ENCODE measurements around the gene CZIB. TPM values are rescaled to one million over a fixed set of nuclear protein-coding genes. Genes with fewer than 3 reads are reported as not detected.
A peak's percentile ranks its signal among the peaks of the same experiment; 100 is the strongest.

CZIB gene
- total and polyA plus RNA-seq, 2 of the 13 experiments (the other 11 are each of a cell fraction or from before 2014, with no cell fraction given): 49.2 to 67.0 TPM

- TF ChIP-seq, protein P1, sequence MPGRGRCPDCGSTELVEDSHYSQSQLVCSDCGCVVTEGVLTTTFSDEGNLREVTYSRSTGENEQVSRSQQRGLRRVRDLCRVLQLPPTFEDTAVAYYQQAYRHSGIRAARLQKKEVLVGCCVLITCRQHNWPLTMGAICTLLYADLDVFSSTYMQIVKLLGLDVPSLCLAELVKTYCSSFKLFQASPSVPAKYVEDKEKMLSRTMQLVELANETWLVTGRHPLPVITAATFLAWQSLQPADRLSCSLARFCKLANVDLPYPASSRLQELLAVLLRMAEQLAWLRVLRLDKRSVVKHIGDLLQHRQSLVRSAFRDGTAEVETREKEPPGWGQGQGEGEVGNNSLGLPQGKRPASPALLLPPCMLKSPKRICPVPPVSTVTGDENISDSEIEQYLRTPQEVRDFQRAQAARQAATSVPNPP (CRISPR knock-in tag; IDR thresholded peaks at IDR 0.05): no peak
- no peak for TF ChIP-seq ZKSCAN5 (CRISPR knock-in tag; IDR thresholded peaks at IDR 0.05)
- TF ChIP-seq, protein P2, sequence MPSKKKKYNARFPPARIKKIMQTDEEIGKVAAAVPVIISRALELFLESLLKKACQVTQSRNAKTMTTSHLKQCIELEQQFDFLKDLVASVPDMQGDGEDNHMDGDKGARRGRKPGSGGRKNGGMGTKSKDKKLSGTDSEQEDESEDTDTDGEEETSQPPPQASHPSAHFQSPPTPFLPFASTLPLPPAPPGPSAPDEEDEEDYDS (CRISPR knock-in tag; IDR thresholded peaks at IDR 0.05): peak; percentile 67
- TF ChIP-seq, protein P3, sequence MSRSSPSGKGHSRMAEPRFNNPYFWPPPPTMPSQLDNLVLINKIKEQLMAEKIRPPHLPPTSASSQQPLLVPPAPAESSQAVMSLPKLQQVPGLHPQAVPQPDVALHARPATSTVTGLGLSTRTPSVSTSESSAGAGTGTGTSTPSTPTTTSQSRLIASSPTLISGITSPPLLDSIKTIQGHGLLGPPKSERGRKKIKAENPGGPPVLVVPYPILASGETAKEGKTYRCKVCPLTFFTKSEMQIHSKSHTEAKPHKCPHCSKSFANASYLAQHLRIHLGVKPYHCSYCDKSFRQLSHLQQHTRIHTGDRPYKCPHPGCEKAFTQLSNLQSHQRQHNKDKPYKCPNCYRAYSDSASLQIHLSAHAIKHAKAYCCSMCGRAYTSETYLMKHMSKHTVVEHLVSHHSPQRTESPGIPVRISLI (CRISPR knock-in tag; IDR thresholded peaks at IDR 0.05; ENCODE audit: borderline replicate concordance): no peak
- no peak for TF ChIP-seq CHCHD3 (CRISPR knock-in tag; IDR thresholded peaks at IDR 0.05)
- TF ChIP-seq MEIS1 (CRISPR knock-in tag; IDR thresholded peaks at IDR 0.05; ENCODE audit: borderline replicate concordance): no peak
- no peak for TF ChIP-seq PAX8 (CRISPR knock-in tag; IDR thresholded peaks at IDR 0.05; ENCODE audit: borderline replicate concordance)
- TF ChIP-seq THYN1 (CRISPR knock-in tag; IDR thresholded peaks at IDR 0.05; ENCODE audit: borderline replicate concordance, low read depth): no peak
- TF ChIP-seq RORA (CRISPR knock-in tag; IDR thresholded peaks at IDR 0.05): no peak
- TF ChIP-seq ARID2 (CRISPR knock-in tag; IDR thresholded peaks at IDR 0.05; ENCODE audit: borderline replicate concordance): peak; percentile 35; the same call in 1 of the 2 replicates
- TF ChIP-seq IKZF5 (CRISPR knock-in tag; IDR thresholded peaks at IDR 0.05): no peak; the same call in 1 of the 2 replicates
- no peak for TF ChIP-seq ATF4 (CRISPR knock-in tag; IDR thresholded peaks at IDR 0.05)
- TF ChIP-seq, protein P4, sequence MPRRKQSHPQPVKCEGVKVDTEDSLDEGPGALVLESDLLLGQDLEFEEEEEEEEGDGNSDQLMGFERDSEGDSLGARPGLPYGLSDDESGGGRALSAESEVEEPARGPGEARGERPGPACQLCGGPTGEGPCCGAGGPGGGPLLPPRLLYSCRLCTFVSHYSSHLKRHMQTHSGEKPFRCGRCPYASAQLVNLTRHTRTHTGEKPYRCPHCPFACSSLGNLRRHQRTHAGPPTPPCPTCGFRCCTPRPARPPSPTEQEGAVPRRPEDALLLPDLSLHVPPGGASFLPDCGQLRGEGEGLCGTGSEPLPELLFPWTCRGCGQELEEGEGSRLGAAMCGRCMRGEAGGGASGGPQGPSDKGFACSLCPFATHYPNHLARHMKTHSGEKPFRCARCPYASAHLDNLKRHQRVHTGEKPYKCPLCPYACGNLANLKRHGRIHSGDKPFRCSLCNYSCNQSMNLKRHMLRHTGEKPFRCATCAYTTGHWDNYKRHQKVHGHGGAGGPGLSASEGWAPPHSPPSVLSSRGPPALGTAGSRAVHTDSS (CRISPR knock-in tag; conservative IDR thresholded peaks at IDR 0.05): no peak
- no peak for TF ChIP-seq HOXD1 (CRISPR knock-in tag; IDR thresholded peaks at IDR 0.05)
- peak; percentile 60; the same call in 1 of the 2 replicates for TF ChIP-seq THAP11 (CRISPR knock-in tag; IDR thresholded peaks at IDR 0.05)
- no peak for TF ChIP-seq ZNF777 (CRISPR knock-in tag; IDR thresholded peaks at IDR 0.05)
- no peak for TF ChIP-seq RELA (CRISPR knock-in tag; IDR thresholded peaks at IDR 0.05)
Observed at GRCh38 chr1:53196485-53197290, 23.7 kb downstream of the CZIB start, which contains the start of gene CPT2 (continued).

Measured in HepG2 (cell line).